Panc1 (cell line): Measurements from ENCODE around the gene LINGO3. TPM values are rescaled to one million over a fixed set of nuclear protein-coding genes. Genes with fewer than 3 reads are reported as not detected.
"Not testable (repeated sequence)": the region's sequence is repeated elsewhere in the genome, so short reads cannot be mapped to it uniquely, and the experiment has no call there.

ENCODE experiments used
- ATAC-seq: fragments of 200-7000 bp; cut with Tn5 transposase; 2 replicates; pipeline ENCODE4 v1.9.1; 2020; ENCODE audit warnings: mild to moderate bottlenecking, moderate library complexity
- BruUV-seq: library from RNA; stranded (reverse); fragments of 400-500 nt; replicated peaks from 2 replicates; lab custom pipeline; 2021; lab: Mats Ljungman, UMichigan
- CTCF ChIA-PET: fragments of 300-600 bp; sonication (Branson Sonifier 250); formaldehyde crosslinking; loops from one replicate; lab custom pipeline; 2022; ENCODE audit warnings: antibody characterized with exemption; lab: Charles Lee
- POLR2A ChIA-PET: fragments of 300-600 bp; sonication (Branson Sonifier 250); formaldehyde crosslinking; loops from one replicate; lab custom pipeline; 2022; ENCODE audit warnings: antibody characterized with exemption; lab: Charles Lee
- DNase-seq: peaks from one replicate; pipeline ENCODE4 v3.0.0-alpha.2; 2010; ENCODE audit warnings: low read depth, low spot score
- H3K27ac ChIP-seq: 2 replicates; pipeline ENCODE4 v1.5.1; 2011; ENCODE audit warnings: mild to moderate bottlenecking, low read length, inconsistent platforms
- H3K27me3 ChIP-seq: fragments of 200-500 bp; sonication (Bioruptor generic); 2 replicates; pipeline ENCODE4 v1.6.0; 2014; ENCODE audit warnings: low read length, inconsistent platforms; ENCODE audit not compliant: control insufficient read depth, insufficient read depth
- H3K36me3 ChIP-seq: fragments of 200-500 bp; sonication (Bioruptor generic); 2 replicates; pipeline ENCODE4 v1.5.1; 2014; ENCODE audit warnings: inconsistent platforms, mild to moderate bottlenecking, low read length, moderate library complexity; ENCODE audit not compliant: control insufficient read depth, insufficient read depth
- H3K4me1 ChIP-seq: 2 replicates; pipeline ENCODE4 v1.5.1; 2011; ENCODE audit warnings: inconsistent platforms, mild to moderate bottlenecking, low read length, moderate library complexity; ENCODE audit not compliant: control insufficient read depth, insufficient read depth
- H3K4me3 ChIP-seq, 2 experiments: 2 replicates each; pipeline ENCODE4 v1.5.1; 2011 to 2012; ENCODE audit warnings: low read depth in 2 of 2, low read length in 2 of 2, mild to moderate bottlenecking in 2 of 2, inconsistent platforms in 1 of 2, moderate library complexity in 1 of 2
- H3K9me3 ChIP-seq: fragments of 200-500 bp; sonication (Bioruptor generic); 2 replicates; pipeline ENCODE4 v1.5.1; 2014; ENCODE audit warnings: low read depth, mild to moderate bottlenecking, inconsistent platforms, low read length, moderate library complexity; ENCODE audit not compliant: control insufficient read depth, insufficient read depth
- CTCF ChIP-seq: fragments of 450-650 bp; IDR thresholded peaks from 2 replicates; pipeline ENCODE4 v1.5.1; 2017; ENCODE audit warnings: mild to moderate bottlenecking
- POLR2AphosphoS5 ChIP-seq: IDR thresholded peaks from 2 replicates; pipeline ENCODE4 v1.6.1; 2012; ENCODE audit warnings: mild to moderate bottlenecking, low read depth, low read length, moderate library complexity
- REST ChIP-seq, 2 experiments: IDR thresholded peaks; 2 replicates each; pipeline ENCODE4 v1.6.1; 2011 to 2012; ENCODE audit warnings: low read depth in 2 of 2, control low read depth in 1 of 2, low read length in 1 of 2, mild to moderate bottlenecking in 1 of 2, moderate library complexity in 1 of 2; ENCODE audit not compliant: insufficient read depth in 1 of 2
- SIN3A ChIP-seq: IDR thresholded peaks from 2 replicates; pipeline ENCODE4 v1.6.1; 2012; ENCODE audit warnings: low read depth, mild to moderate bottlenecking, low read length, moderate library complexity, borderline replicate concordance; ENCODE audit not compliant: insufficient read depth
- TCF7L2 ChIP-seq: IDR thresholded peaks from 2 replicates; pipeline ENCODE4 v1.6.1; 2011; ENCODE audit warnings: mild to moderate bottlenecking, low read depth, low read length, inconsistent platforms
- in situ Hi-C: cut with HindIII; loops from 2 replicates; pipeline ENCODE4 v1.10.0; 2016; ENCODE audit warnings: low sequenced_read_pairs, low pct_unique_long_range_greater_than_20kb
- intact Hi-C: fragments of 100-400 bp; cut with micrococcal nuclease; formaldehyde crosslinking; loops from one replicate; pipeline ENCODE4 v1.10.0; 2022; ENCODE audit not compliant: unreplicated experiment
- total RNA-seq: library from RNA; stranded (reverse); gene quantifications from one replicate; pipeline ENCODE4 v1.2.1, GENCODE V29; 2021; ENCODE audit not compliant: unreplicated experiment

The LINGO3 gene
- total RNA-seq, 1 experiment from 2014 or later = 0.13 TPM

GRCh38 chr19:2282062-2282861 lies 25.7 kb downstream of the LINGO3 start, which contains the start of gene PEAK3:
TSS of gene PEAK3 (minus strand) at chr19:2282175. CDS start at chr19:2280931, 1,244 bp downstream.
- ATAC-seq (peak; percentile 44; the same call in 1 of the 2 replicates), DNase-seq (no peak)
- H3K4me1 ChIP-seq = no peaks in the 10 kb centered on the region
- no peaks in the 10 kb centered on the region for H3K36me3 ChIP-seq
- ChIA-PET POLR2A (interaction anchor here (0.7 kb wide), 2 partner anchors 47 to 318 kb away, joined by 3 read pairs; no protein-coding TSS in a partner anchor), CTCF (no interaction called here)
- no peaks in the 10 kb centered on the region for H3K9me3 ChIP-seq
- in situ Hi-C loops (no loop called here), intact Hi-C loops (no loop called here)
- no peak within 1 kb of the TSS for H3K27ac ChIP-seq
- no peak within 1 kb of the TSS for H3K4me3 ChIP-seq
- no peak for TF ChIP-seq SIN3A
- no peak for TF ChIP-seq CTCF
- TF ChIP-seq TCF7L2 = no peak
- TF ChIP-seq POLR2AphosphoS5 = no peak
- TF ChIP-seq REST (IDR thresholded peaks at IDR 0.05; ENCODE audit: insufficient read depth in 1 of 2, low read depth in 2 of 2, low read length in 1 of 2) = no peak
- BruUV-seq = no TSS peak
- no peaks in the 10 kb centered on the region for H3K27me3 ChIP-seq

GRCh38 chr19:2281265-2282061 lies 26.5 kb downstream of the LINGO3 start:
- POLR2A ChIA-PET = interaction anchor here (0.6 kb wide), 1 partner anchor 16 kb away, joined by 8 read pairs; no protein-coding TSS in a partner anchor
- H3K27ac ChIP-seq, intact Hi-C loops, DNase-seq, H3K36me3 ChIP-seq, in situ Hi-C loops, CTCF ChIA-PET, ATAC-seq, H3K4me1 ChIP-seq, BruUV-seq, H3K4me3 ChIP-seq, H3K27me3 ChIP-seq, H3K9me3 ChIP-seq: not testable (repeated sequence)
